Suprapubic skin (tissue), 3 donors: Measurements from ENCODE around the gene ABCD3.

Source experiments
- CTCF ChIP-seq, 2 donors: fragments of 200-600 bp in 1 of 2; fragments of 450-650 bp in 1 of 2; sonication (generic) in 1 of 2; IDR thresholded peaks; one replicate each; pipeline ENCODE4 v1.5.1; 2016 to 2019; ENCODE audit warnings: antibody characterized with exemption in 2 of 2, mild to moderate bottlenecking in 1 of 2, moderate library complexity in 1 of 2
- EP300 ChIP-seq: sonication (generic); formaldehyde crosslinking; IDR thresholded peaks from one replicate; pipeline ENCODE4 v1.6.1; 2017; ENCODE audit warnings: antibody characterized with exemption

- TF ChIP-seq EP300, result no peak
- no peak for TF ChIP-seq CTCF (IDR thresholded peaks at IDR 0.05)
Observed at GRCh38 chr1:94501426-94501825, 83.2 kb downstream of the ABCD3 start.
